ENCODE results near the gene ATP8A2.

ATP8A2 gene

GRCh38 chr13:25616674-25617073 lies 244.9 kb downstream of the ATP8A2 start:
- Histone ChIP-seq H3K36me3 (ENCODE audit: insufficient read depth, insufficient read length, low read length) (no peaks in the 10 kb centered on the region), H3K4me1 (ENCODE audit: insufficient read depth, insufficient read length) (no peaks in the 10 kb centered on the region), H3K9ac (ENCODE audit: insufficient read length, low read depth) (no peak overlapping the region), H3K9me3 (ENCODE audit: insufficient read depth, low read length) (no peaks in the 10 kb centered on the region), H3K4me3 (ENCODE audit: insufficient read length, low read depth) (no peak overlapping the region), H3K27me3 (ENCODE audit: insufficient read depth, insufficient read length) (no peaks in the 10 kb centered on the region)
- no peak for TF ChIP-seq ZNF274 (IDR thresholded peaks at IDR 0.05; ENCODE audit: low read depth, low read length)
- TF ChIP-seq SUZ12 (IDR thresholded peaks at IDR 0.05; ENCODE audit: extremely low read depth, insufficient read depth, insufficient read length) = no peak
- no peak for DNase-seq (ENCODE audit: low read depth, low spot score)

- H3K36me3 ChIP-seq (ENCODE audit: insufficient read depth, insufficient read length, low read length) = no peaks in the 10 kb centered on the region
- H3K4me1 ChIP-seq (ENCODE audit: insufficient read depth, insufficient read length) = no peaks in the 10 kb centered on the region
- H3K27me3 ChIP-seq (ENCODE audit: insufficient read depth, insufficient read length) = no peaks in the 10 kb centered on the region
- H3K9me3 ChIP-seq (ENCODE audit: insufficient read depth, low read length) = no peaks in the 10 kb centered on the region
- TF ChIP-seq YY1 (IDR thresholded peaks at IDR 0.05; ENCODE audit: insufficient read depth, insufficient read length) (no peak), SUZ12 (IDR thresholded peaks at IDR 0.05; ENCODE audit: extremely low read depth, insufficient read depth, insufficient read length) (no peak), ZNF274 (IDR thresholded peaks at IDR 0.05; ENCODE audit: low read depth, low read length) (no peak)
- DNase-seq (ENCODE audit: low read depth, low spot score) = no peak
- H3K9ac ChIP-seq (ENCODE audit: insufficient read length, low read depth) = no peak overlapping the region
- no peak overlapping the region for H3K4me3 ChIP-seq (ENCODE audit: insufficient read length, low read depth)
Measured at GRCh38 chr13:25619897-25620296, 248.1 kb downstream of the ATP8A2 start.

DNA sequence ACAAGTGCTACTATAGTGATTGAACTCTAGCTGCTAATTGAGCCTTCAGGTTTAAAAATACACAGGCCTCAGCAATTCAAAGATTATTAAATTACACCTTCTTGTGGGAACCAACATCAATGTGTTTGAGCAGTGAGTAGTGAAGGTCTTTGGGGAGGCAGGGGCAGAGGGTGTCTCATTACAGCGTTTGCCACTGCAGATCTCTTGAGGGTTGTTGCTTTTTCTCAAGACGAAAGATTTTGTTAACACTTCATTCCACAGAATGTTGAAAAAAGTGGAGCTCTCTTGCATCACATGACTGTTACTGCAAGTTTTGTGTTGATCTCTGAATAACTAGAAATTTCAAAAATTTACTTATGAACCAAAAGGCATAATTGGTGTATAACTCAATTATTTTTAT lies 253.6 kb downstream of the ATP8A2 start:
- Histone ChIP-seq H3K9me3 (ENCODE audit: insufficient read depth, low read length) (no peaks in the 10 kb centered on the region), H3K9ac (ENCODE audit: insufficient read length, low read depth) (no peak overlapping the region), H3K4me3 (ENCODE audit: insufficient read length, low read depth) (no peak overlapping the region), H3K27me3 (ENCODE audit: insufficient read depth, insufficient read length) (no peaks in the 10 kb centered on the region), H3K4me1 (ENCODE audit: insufficient read depth, insufficient read length) (no peaks in the 10 kb centered on the region), H3K36me3 (ENCODE audit: insufficient read depth, insufficient read length, low read length) (no peaks in the 10 kb centered on the region)
- TF ChIP-seq YY1 (IDR thresholded peaks at IDR 0.05; ENCODE audit: insufficient read depth, insufficient read length) (no peak), SUZ12 (IDR thresholded peaks at IDR 0.05; ENCODE audit: extremely low read depth, insufficient read depth, insufficient read length) (no peak), ZNF274 (IDR thresholded peaks at IDR 0.05; ENCODE audit: low read depth, low read length) (no peak)
- DNase-seq (ENCODE audit: low read depth, low spot score) = no peak

DNA sequence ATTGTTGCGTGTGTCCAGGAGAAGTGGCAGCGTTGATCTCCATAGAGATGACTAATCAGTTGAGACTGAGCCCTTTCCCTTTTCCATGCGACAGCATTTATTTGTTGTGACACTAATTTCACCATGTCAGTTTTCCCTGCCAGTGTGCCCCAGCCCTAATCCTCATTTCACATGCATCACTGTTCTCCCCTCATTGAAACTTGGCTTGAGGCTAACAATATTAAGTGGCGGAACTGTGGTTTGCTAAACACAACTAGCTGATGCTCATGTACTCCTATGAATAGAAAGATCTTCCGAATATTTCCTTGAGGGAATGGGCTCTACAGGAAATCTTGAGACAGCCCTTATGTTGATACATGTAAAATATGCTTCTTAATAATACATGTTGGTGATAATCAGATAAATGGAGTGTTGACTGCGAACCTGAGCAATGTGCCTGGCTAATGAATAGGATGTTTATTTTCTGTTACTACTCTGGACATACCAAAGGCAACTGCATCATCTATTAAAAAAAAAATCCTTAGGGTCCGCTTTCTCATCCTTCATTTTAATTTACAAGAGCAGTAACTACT lies 258.6 kb downstream of the ATP8A2 start:
- Histone ChIP-seq H3K9me3 (ENCODE audit: insufficient read depth, low read length) (no peaks in the 10 kb centered on the region), H3K9ac (ENCODE audit: insufficient read length, low read depth) (no peak overlapping the region), H3K27me3 (ENCODE audit: insufficient read depth, insufficient read length) (no peaks in the 10 kb centered on the region), H3K4me3 (ENCODE audit: insufficient read length, low read depth) (no peak overlapping the region), H3K4me1 (ENCODE audit: insufficient read depth, insufficient read length) (no peaks in the 10 kb centered on the region), H3K36me3 (ENCODE audit: insufficient read depth, insufficient read length, low read length) (no peaks in the 10 kb centered on the region)
- TF ChIP-seq SUZ12 (IDR thresholded peaks at IDR 0.05; ENCODE audit: extremely low read depth, insufficient read depth, insufficient read length) = no peak
- TF ChIP-seq YY1 (IDR thresholded peaks at IDR 0.05; ENCODE audit: insufficient read depth, insufficient read length) = no peak
- TF ChIP-seq ZNF274 (IDR thresholded peaks at IDR 0.05; ENCODE audit: low read depth, low read length) = no peak
- DNase-seq (ENCODE audit: low read depth, low spot score) = no peak

- Histone ChIP-seq H3K4me3 (ENCODE audit: insufficient read length, low read depth) (no peak overlapping the region), H3K4me1 (ENCODE audit: insufficient read depth, insufficient read length) (no peaks in the 10 kb centered on the region), H3K36me3 (ENCODE audit: insufficient read depth, insufficient read length, low read length) (no peaks in the 10 kb centered on the region), H3K9me3 (ENCODE audit: insufficient read depth, low read length) (peaks cover 8% of the 10 kb centered on the region; the same call in 1 of the 2 replicates), H3K9ac (ENCODE audit: insufficient read length, low read depth) (no peak overlapping the region), H3K27me3 (ENCODE audit: insufficient read depth, insufficient read length) (no peaks in the 10 kb centered on the region)
- TF ChIP-seq YY1 (IDR thresholded peaks at IDR 0.05; ENCODE audit: insufficient read depth, insufficient read length) (no peak), ZNF274 (IDR thresholded peaks at IDR 0.05; ENCODE audit: low read depth, low read length) (no peak), SUZ12 (IDR thresholded peaks at IDR 0.05; ENCODE audit: extremely low read depth, insufficient read depth, insufficient read length) (no peak)
- DNase-seq (ENCODE audit: low read depth, low spot score) = peak; percentile 6
Measured at GRCh38 chr13:25632166-25632888, 260.6 kb downstream of the ATP8A2 start.

DNA sequence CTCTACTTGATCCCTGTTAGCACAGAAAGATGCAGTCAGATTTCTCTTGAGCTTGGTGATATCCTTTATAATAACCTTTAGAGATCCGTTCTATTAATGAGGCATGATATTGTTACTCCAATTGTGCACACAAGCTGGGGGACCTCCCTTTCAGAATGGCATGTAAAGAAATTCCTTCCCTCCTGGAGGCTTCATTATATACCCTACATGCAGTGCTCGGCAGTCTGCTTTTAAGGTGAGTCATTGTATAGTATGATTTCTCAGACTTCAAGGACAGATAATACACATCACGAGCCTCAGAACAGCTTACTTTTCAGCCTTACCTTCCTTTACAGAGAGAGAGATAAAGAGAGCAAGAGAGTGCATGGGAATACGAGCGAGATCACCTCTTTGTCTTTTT lies 261.3 kb downstream of the ATP8A2 start:
- Histone ChIP-seq H3K9ac (ENCODE audit: insufficient read length, low read depth) (no peak overlapping the region), H3K36me3 (ENCODE audit: insufficient read depth, insufficient read length, low read length) (no peaks in the 10 kb centered on the region), H3K9me3 (ENCODE audit: insufficient read depth, low read length) (peaks cover 8% of the 10 kb centered on the region; the same call in 1 of the 2 replicates), H3K4me3 (ENCODE audit: insufficient read length, low read depth) (no peak overlapping the region), H3K4me1 (ENCODE audit: insufficient read depth, insufficient read length) (no peaks in the 10 kb centered on the region), H3K27me3 (ENCODE audit: insufficient read depth, insufficient read length) (no peaks in the 10 kb centered on the region)
- DNase-seq (ENCODE audit: low read depth, low spot score) = no peak
- TF ChIP-seq ZNF274 (IDR thresholded peaks at IDR 0.05; ENCODE audit: low read depth, low read length) (no peak), SUZ12 (IDR thresholded peaks at IDR 0.05; ENCODE audit: extremely low read depth, insufficient read depth, insufficient read length) (no peak), YY1 (IDR thresholded peaks at IDR 0.05; ENCODE audit: insufficient read depth, insufficient read length) (no peak)

- Histone ChIP-seq H3K4me3 (ENCODE audit: insufficient read length, low read depth) (no peak overlapping the region), H3K9ac (ENCODE audit: insufficient read length, low read depth) (no peak overlapping the region), H3K36me3 (ENCODE audit: insufficient read depth, insufficient read length, low read length) (no peaks in the 10 kb centered on the region), H3K9me3 (ENCODE audit: insufficient read depth, low read length) (no peaks in the 10 kb centered on the region), H3K4me1 (ENCODE audit: insufficient read depth, insufficient read length) (no peaks in the 10 kb centered on the region), H3K27me3 (ENCODE audit: insufficient read depth, insufficient read length) (no peaks in the 10 kb centered on the region)
- DNase-seq (ENCODE audit: low read depth, low spot score) = no peak
- no peak for TF ChIP-seq ZNF274 (IDR thresholded peaks at IDR 0.05; ENCODE audit: low read depth, low read length)
- no peak for TF ChIP-seq YY1 (IDR thresholded peaks at IDR 0.05; ENCODE audit: insufficient read depth, insufficient read length)
- TF ChIP-seq SUZ12 (IDR thresholded peaks at IDR 0.05; ENCODE audit: extremely low read depth, insufficient read depth, insufficient read length) = no peak
Measured at GRCh38 chr13:25645681-25646080, 273.9 kb downstream of the ATP8A2 start.

Measured in NT2/D1 (cell line).